Activated CD8-positive, alpha-beta memory T cell treated with anti-CD3 and anti-CD28 coated beads for 1 hour (primary cell): ENCODE data around the gene SCRN1.

Source experiments
- DNase-seq, 2 donors: peaks; one replicate each; pipeline ENCODE4 v3.0.0-alpha.2; 2020; ENCODE audit warnings: low read depth in 1 of 2; ENCODE audit errors: extremely low read depth in 1 of 2

SCRN1 gene

GRCh38 chr7:29989257-29989995 is at the start of gene SCRN1:
TSS of gene SCRN1 (minus strand) at chr7:29989801. CDS start at chr7:29969067, 20,734 bp downstream.
- DNase-seq: peak in 1 of 2 donors; percentile 8

GRCh38 chr7:30038196-30038980 is 48.8 kb upstream of the SCRN1 start:
- no peak for DNase-seq

- no peak for DNase-seq
These were observed 46.6 kb upstream of the SCRN1 start for GRCh38 chr7:30036220-30036619.

DNA sequence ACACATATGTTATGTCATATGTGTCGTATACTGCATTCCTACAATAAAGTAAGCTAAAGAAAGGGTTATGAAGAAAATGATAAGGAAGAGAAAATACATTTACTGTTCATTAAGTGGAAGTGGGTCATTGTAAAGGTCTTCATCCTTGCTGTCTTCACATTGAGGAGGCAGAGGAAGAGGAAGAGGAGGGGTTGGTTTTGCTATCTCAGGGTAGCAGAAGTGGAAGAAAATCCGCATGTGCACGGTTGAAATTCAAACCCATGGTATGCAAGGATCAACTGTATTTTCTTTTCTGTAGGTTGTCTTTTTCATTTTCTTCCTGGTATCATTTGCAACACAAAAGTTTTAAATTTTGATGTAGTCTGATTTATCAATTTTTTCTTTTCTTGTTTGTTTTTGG is 44.9 kb upstream of the SCRN1 start:
- no peak for DNase-seq

GRCh38 chr7:30032310-30033125 is 42.9 kb upstream of the SCRN1 start:
- DNase-seq: no peak

DNA sequence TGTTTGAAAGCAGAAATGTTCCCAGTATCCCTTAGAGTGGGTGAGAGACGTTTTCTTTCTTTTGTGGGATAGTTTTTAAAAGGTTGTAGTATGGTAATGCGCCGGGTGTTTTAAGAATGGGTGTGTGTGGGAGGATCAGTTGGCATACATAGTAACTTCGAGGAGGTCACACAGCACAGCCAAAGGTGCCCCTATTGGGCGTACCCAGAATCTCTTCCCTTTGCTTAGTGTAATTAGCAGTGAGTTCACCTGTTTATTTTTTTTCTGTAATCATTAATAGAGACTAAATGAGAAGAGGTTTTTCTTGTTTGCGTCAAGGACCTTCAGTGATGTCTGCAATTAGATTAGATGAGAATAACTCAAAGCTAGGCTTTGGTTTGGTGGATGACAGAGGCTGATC is 40.1 kb upstream of the SCRN1 start:
- no peak for DNase-seq

GRCh38 chr7:30028749-30029635 is 39.4 kb upstream of the SCRN1 start:
- DNase-seq: no peak

- peak; percentile 63 to 81 for DNase-seq
These were observed 38.7 kb upstream of the SCRN1 start, which contains the start of gene PLEKHA8 for GRCh38 chr7:30028216-30028748. TSS of gene PLEKHA8 (plus strand) at chr7:30028412. CDS start at chr7:30028763, 351 bp downstream.

GRCh38 chr7:30027740-30028215 is 38.2 kb upstream of the SCRN1 start:
- DNase-seq: no peak

DNA sequence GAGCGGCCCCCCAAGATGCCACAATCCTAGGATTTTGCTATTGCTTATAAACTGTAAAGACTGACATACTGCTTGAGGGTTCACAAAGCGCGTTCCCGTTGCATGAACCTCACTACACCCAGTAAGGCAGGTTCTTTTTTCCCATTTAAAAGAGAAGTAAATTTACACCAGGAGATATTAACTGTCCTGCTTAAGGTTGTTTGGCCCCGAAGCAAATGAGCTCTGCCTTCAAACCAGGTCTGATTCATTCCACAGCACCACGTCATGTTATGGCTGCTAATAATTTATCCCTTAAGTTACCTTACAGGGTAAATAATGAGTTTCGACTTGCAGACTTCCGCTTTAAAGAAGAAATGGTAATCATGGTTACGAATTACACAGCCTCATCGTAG is 37.5 kb upstream of the SCRN1 start:
- DNase-seq: no peak

- DNase-seq: peak; percentile 79 to 86
These were observed 36.8 kb upstream of the SCRN1 start, which contains the start of gene FKBP14 for GRCh38 chr7:30026229-30027064. TSS of gene FKBP14 (minus strand) at chr7:30026702. CDS start at chr7:30026508, 194 bp downstream.

DNA sequence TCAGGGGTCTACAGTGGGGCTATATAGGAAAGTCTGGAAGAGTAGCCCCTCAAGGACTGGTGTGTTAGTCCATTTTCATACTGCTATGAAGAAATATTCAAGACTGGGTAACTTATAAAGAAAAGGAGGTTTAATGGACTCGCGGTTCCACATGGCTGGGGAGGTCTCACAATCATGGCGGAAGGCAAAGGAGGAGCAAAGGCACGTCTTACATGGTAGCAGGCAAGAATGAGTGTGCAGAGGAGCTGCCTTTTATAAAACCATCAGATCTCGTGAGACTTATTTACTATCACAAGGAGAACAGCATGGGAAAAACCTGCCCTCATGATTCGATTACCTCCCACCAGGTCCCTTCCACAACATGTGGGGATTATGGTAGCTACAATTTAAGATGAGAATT is 33.9 kb upstream of the SCRN1 start:
- DNase-seq: no peak

- DNase-seq: no peak
These were observed 33.4 kb upstream of the SCRN1 start for GRCh38 chr7:30022991-30023390.

GRCh38 chr7:30020535-30020934 is 30.9 kb upstream of the SCRN1 start:
- DNase-seq: no peak

DNA sequence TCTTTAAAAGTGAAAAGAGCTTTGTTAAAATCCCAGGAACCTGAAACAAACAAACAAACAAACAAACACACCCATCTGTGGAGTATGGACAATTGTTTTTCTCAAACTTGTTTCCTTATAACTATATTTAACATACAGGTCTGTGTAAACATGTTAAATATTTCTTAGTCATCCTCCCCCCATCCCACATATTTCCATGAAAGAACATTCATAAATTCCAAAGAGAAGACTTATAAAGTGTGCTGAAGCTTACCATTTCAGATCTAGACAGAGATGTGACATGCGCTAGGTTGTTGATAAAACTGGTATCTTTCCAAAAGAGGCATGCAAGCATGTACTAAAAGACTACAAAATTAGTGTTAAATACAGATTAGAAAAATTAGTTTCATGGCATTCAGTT is 30.4 kb upstream of the SCRN1 start:
- DNase-seq: no peak

DNA sequence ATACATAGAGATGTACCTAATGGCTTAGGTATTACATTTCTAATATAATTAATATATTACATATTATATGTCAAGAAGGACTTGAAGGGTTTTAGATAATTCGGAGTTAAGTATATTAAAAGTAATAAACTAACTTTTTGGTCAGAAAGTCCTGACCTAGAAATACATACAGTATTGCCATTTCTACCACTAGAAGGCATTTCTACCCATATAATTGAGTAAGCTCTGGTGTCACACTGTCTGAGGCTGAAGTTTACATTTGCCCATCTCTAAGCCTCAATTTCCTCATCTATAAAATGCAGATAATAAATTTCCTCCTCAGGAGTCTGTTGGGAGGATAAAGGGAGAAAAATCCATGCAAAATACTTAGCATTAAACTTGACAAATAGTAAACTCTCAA is 29.8 kb upstream of the SCRN1 start:
- DNase-seq: no peak

DNA sequence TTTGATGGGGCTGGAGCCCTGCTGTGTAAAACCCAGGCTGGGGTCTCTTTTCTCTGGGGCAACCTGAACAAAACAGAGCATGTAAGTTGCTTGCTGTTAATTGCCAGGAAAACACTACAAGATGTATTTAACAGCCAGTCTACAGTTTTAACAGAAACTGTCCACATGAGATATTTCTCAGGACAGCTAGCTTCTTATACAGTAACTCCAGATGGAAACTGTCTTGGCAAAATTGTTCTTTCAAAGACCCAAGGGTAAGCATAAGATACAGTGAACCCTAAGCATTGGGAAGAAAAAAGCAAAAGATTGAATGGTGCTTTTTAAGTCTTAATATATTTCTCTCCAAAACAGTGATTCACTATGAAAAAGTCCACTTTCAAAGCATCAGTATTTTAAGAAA is 28.9 kb upstream of the SCRN1 start:
- no peak for DNase-seq

DNA sequence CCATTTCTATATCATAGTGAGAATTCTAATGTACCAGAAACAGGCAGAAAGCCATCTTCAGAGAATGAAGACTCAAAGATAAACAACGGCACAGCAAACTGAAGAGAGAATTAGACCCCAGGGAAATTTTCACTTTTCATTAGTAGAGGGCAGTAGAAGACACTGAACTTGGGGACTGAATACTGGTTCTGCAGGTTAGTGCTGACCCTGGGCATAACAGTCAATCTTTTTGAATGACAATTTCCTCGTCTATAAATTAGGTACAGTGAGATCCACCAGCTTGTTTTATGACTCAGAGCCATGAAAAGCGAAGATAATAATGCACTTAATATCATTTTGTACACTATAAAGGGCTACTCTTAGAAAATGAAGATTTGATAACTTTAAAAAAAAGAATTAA is 23.2 kb upstream of the SCRN1 start:
- no peak for DNase-seq

- no peak for DNase-seq
These were observed 20.4 kb upstream of the SCRN1 start for GRCh38 chr7:30010021-30010420.
